SHP77 (cell line): ENCODE measurements around the gene SRSF12.

Experiments used
- DNase-seq, 2 experiments: peaks; one replicate each; lab custom pipeline; 2025; lab: John Stamatoyannopoulos, UW

Gene SRSF12

GRCh38 chr6:89117211-89118108 lies at the start of gene SRSF12:
Gene SRSF12, minus strand, starts transcription at chr6:89118071. Its CDS starts 184 bp downstream, at chr6:89117887.
- peak; percentile 27 to 39 for DNase-seq

DNA sequence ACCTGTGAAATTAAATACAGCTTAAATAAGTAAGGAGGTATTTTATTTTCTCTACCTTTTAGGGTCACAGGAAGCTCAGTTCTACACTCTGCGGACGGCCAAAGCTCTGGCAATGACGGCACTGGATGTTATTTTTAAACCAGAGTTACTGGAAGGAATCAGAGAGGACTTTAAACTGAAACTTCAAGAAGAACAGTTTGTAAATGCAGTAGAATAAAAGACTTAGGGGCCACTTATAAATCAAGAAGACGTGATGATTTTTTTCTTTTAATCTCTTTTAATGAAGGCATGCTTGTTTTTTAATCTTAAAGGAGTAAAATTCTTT lies 44.1 kb upstream of the SRSF12 start:
- DNase-seq = no peak

DNA sequence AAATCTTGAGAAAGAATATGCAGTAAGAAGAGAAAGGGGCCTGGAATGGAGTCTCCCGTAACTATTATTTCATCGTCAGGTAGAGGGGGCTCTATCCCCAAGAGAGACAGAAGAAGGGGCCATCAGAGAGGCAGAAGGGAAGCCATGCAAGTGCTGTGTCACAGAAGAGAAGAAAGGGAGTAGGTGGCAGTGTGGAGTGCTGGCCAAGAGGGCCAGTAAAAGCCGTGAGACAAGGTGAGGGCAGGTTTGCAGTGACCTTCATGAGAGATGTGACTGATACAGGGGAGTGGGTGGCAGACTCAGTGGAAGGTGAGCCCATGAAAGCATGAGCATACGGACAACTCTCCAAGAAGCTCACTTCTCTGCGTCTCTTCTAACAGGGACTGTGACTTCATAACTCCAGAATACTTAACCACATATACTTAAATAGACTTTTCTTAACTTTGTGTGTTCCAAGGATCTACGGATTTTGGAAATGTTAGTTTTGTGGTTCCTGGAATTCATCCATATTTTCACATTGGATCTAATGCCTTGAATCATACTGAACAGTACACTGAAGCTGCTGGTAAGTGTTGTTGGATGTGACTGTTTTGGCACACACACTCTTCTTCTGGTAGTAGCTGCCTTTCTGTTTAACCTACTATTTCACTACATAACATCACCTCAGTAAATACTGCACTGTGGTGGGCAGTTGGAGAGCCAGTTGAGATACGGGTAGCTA lies 43.6 kb upstream of the SRSF12 start:
- no peak for DNase-seq

DNA sequence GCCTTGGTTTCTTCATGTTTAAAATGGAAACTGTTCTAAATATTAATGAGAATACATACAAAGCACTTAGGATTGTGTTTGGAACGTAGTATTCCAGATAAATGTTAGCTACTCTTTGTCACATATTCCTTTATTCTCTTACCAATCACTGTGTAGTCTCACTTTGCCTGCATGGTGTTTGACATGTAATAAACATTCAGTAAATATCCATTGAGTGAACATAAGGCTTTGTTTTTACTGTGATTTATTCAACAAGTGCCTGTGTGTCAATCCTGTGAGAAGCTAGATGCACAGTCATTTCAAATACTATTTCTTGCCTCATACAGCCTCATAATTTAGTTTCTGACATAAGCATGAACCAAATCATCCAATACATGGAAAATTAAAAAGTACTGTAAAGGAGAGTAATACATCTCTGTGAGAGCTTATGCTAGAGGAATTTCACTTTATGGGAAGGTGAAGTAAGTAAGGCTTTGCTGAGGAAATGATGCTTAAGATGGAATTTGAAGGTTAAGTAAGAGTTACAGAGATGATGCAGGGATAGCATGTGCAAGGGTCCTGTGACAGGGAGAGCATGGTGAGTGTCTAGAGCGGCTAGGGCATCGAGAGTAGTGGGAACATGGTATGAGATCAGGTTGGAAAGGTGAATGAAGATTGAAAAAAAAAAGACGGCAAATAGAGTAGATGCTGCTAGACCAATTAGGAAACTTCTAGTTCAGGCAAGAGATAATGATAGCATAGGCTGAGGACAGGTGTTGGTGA lies 42.6 kb upstream of the SRSF12 start:
- DNase-seq = no peak

DNA sequence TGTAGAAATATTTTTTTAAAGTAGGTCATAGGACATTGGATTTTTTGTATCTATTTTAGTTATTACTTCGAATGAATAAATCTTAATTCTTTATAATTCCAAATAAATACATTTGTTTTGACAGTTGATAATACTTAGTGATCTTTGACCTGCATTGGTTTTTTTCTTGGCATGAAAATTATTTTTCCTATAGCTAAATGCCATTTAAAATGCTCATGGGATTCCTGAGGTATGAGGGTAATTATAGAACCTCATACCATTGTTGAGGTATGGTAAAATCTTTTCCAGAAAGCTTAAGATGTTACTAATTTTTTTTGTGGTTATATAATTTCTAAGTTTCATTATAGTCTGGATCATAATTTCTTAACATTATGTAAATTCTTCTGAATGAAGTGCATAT lies 36.3 kb upstream of the SRSF12 start:
- DNase-seq = no peak

GRCh38 chr6:89148016-89148750 lies 30.3 kb upstream of the SRSF12 start:
- DNase-seq = no peak

DNA sequence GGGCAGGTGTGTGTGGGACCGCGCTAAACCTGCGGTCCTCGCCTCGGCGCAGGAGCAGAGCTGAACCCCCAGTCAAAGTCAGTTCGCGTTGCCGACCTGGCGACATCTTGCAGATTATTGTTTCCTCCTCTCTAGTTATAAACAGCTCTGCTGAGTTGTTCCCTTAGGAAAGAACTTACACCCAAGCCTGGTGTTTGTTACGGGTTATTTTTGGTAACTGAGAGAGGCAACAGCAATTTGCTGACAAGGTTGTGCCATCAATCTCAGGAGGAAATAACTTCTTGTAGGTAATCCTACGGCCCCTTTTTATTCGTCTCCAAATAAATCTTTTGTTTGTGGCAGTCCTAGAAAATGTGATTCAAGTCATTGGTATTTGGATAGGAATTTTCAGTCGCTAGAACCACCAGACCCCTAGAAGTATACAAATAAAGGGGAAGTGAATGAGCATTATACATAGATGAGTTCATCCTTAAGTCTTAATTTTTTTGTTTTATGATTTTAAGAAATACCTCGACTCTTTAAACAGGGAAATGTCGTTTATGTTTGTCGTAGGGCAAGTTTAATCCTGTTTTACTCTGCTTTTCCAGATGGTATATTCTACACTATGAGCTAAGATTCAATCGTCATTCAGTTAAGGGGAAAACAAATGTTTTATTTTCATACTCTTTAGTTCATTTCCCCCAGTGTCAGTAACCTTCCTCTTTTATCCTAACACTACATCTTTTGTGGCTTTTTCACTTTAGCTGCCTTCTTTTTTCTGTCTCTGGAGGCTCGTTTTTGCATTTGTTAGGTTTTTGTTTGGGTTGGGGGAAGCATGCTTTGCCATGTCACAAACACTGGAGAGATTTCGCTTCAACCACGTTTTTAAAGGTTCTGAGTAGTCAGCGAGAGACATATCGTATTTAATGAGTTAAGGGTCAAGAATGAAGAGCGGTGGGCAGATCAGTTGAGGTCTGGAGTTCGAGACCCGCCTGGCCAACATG lies 29.1 kb upstream of the SRSF12 start:
- DNase-seq = peak in 1 of 2 experiments; percentile 31

GRCh38 chr6:89145956-89146717 lies 28.3 kb upstream of the SRSF12 start, which contains the start of gene PM20D2:
Gene PM20D2, plus strand, starts transcription at chr6:89146055. Its CDS starts 90 bp downstream, at chr6:89146145.
- DNase-seq = peak; percentile 56 to 79

GRCh38 chr6:89145091-89145955 lies 27.5 kb upstream of the SRSF12 start:
- peak in 1 of 2 experiments; percentile 37 for DNase-seq

GRCh38 chr6:89144354-89144906 lies 26.6 kb upstream of the SRSF12 start:
- no peak for DNase-seq

GRCh38 chr6:89140347-89141156 lies 22.7 kb upstream of the SRSF12 start:
- no peak for DNase-seq

GRCh38 chr6:89139509-89140346 lies 21.9 kb upstream of the SRSF12 start:
- DNase-seq = no peak

DNA sequence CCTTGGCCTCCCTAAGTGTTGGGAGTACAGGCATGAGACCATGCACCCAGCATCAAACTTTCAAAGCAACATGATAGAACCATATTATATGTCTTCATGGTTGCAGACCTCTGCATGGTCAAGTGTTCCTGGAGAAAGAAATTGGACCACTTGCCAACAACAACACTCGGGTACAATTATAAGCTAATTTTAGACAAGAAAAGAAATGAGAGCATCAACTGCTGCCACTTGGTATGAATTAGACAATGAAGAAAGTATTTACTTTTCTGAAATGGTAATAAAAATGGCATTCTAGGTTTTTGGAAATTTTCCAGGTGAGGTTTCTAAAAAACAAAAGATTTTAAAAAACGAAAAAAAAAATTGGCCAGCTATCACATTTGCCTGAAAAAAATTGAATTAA lies 20.3 kb upstream of the SRSF12 start:
- DNase-seq = no peak

DNA sequence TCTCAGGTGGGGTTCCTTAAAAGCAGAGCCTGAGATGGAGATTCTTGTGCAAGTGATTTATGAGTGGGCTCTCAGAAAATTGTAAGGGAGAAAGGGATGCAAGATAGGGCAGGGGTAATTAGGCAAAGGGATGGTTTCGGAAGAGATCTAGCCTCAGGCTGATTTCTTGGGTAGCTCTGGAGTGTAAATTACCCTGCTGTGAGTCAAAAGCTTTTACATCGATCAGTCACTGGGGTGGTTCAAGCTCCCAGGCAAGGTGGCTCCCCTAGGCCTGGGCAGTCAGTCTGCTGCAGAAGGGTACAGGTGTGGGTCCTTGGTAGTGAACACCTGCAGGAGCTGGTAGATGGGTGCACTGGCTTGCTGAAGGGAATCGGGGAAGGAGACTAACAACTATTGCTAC lies 16.9 kb upstream of the SRSF12 start:
- no peak for DNase-seq

DNA sequence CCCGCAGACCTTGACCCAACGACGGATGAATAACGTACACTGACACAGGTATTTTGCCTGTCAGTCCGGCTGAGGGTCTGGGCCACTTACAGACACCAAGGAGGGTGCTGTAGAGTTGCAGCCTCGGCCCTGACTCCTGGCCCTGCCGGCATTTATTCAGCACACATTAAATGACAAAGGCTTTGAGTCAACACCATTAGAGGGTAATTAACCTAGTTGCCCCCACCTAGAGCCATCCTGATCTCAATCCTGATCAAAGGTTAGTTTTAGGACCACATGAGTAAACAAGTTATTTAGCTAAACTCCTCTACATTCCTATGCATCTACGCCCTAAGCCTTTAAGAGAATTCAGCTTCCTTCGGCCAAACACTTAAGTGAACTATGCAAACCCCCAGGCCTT lies 16.1 kb upstream of the SRSF12 start:
- no peak for DNase-seq

DNA sequence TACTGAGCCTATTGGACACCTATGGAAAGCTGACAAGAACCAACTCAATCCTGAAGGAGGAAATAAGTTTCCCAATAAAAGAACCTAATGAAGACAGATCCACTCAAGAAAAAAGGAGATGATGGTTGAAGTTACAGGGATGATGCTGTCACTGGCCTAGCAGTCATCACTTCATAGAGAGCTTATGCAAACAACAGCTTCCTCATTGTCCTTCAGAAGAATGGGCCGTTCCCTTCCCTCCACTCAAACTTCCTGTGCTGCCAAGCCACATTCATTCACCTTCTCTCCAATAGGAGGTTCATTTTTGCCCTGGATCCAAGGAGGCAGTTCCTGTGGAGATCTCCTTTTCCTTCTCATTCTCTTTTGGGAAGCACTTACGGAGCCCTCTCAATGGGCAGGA lies 14.2 kb upstream of the SRSF12 start:
- DNase-seq = no peak

DNA sequence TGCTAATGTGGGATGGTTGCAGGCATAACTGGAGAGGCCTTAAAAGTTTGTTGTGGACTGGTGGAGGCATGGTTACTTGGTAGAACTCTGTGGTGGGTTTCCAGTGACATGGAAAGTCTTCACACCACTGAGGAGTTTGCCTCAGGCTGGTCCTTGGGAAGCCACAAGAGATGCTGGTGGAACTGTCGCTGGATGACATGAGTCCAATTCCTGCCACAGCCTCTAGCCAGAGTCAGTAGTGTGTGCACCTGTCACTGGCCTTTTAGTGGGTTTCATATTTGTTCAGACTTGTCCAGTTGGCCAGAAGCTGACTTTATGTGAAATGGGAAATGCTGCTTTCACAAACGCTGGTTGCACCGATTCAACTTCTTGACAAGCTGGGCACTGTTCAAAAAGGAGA lies 13.7 kb upstream of the SRSF12 start:
- no peak for DNase-seq
